Measurements from ENCODE around the gene ZNF665. TPM values are rescaled to one million over a fixed set of nuclear protein-coding genes. Genes with fewer than 3 reads are reported as not detected.
"Not testable (repeated sequence)": the region's sequence is repeated elsewhere in the genome, so short reads cannot be mapped to it uniquely, and the experiment has no call there.

Gene ZNF665
- polyA plus RNA-seq (2011; rRNA removed) (not detected in 2 replicates), polyA plus RNA-seq (2017; fragmentation: RNase III; extraction: RNeasy Plus Mini Kit Qiagen cat#74134 plus additional on column Dnase treatment) (not detected in 3 replicates), polyA minus RNA-seq (2011; rRNA and poly(A)+ RNA removed) (not detected in 2 replicates)
- polyA plus RNA-seq (2012; cell fraction: cytosol; rRNA removed): not detected in 2 replicates
- not detected in 2 replicates for polyA plus RNA-seq (2012; cell fraction: nucleus; rRNA removed)

DNA sequence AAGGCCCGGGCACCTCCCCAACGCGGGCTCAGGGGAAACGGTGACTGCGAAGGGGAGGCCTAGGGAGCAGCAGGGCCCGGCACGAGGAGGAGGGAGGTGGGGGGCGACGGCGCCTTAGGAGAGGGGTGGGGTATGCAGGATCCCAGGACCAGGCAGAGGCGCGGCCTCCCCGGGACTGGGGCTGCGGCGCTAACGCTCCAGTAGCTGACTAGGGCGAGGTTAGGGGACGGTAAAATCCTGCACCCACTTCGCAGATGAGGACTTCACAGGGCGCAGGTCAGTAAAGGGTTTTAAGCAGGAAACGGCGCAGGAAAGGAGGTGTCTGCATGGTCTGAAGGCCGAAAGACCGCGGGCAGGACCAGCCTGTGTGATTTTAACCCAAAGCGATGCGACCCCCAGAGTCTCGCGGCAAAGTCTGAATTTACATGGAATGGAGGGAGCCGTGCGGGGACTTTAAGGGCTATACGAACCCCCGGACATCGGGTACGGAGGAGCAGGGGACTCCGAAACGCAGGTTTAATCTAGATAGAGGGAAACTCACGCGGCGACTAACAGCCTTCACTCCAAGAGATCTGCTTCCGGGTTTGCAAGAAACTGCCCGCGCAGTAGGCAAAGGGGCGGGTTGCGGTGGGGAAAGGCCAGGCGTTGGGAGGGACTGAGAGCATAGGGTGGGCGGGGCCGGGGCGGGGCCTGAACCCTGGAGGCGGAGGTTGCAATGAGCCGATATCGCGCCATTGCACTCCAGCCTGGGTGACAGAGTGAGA, at the start of gene ZNF665:
Gene ZNF665, minus strand, starts transcription at position 588 of the 764 bp plus-strand sequence. CDS start 10,460 bp downstream, outside the sequence.
- H3K27ac ChIP-seq: no peak within 1 kb of the TSS
- POLR2A ChIA-PET: no interaction called here
- no peak within 1 kb of the TSS for H3K4me2 ChIP-seq
- H3K4me1 ChIP-seq: no peaks in the 10 kb centered on the region
- WGBS (ENCODE audit: missing lambda C conversion rate): 40% methylated on average over 42 of the region's 53 CpGs
- H3K4me3 ChIP-seq: no peak within 1 kb of the TSS
- CTCF ChIA-PET: no interaction called here
- H3K9me3 ChIP-seq: peaks cover 59% of the 10 kb centered on the region
- TF ChIP-seq EHF (CRISPR knock-in tag; IDR thresholded peaks at IDR 0.05): no peak
- TF ChIP-seq FOXS1 (CRISPR knock-in tag; IDR thresholded peaks at IDR 0.05): no peak
- FAIRE-seq (no peak), ATAC-seq (no peak), DNase-seq (ENCODE audit: low read depth in 1 of 2, low spot score in 1 of 2) (no peak)

GRCh38 chr19:53237114-53237777, 44.1 kb upstream of the ZNF665 start:
- Histone ChIP-seq H3K27ac (no peak overlapping the region), H3K4me3 (no peak overlapping the region), H3K9me3 (peaks cover 86% of the 10 kb centered on the region), H3K4me1 (no peaks in the 10 kb centered on the region), H3K4me2 (no peak overlapping the region)
- FAIRE-seq (peak; percentile 23), ATAC-seq (no peak), DNase-seq (ENCODE audit: low read depth in 1 of 2, low spot score in 1 of 2) (no peak)
- WGBS (ENCODE audit: missing lambda C conversion rate): 2% methylated on average over 4 of the region's 4 CpGs
- CTCF ChIA-PET: no interaction called here
- no peak for TF ChIP-seq SREBF2 (IDR thresholded peaks at IDR 0.05)
- no peak for TF ChIP-seq SMC3 (IDR thresholded peaks at IDR 0.05)
- no peak for TF ChIP-seq JUNB (IDR thresholded peaks at IDR 0.05)
- no peak for TF ChIP-seq RFX5 (IDR thresholded peaks at IDR 0.05)
- no peak for TF ChIP-seq EHMT2 (IDR thresholded peaks at IDR 0.05; ENCODE audit: low read depth)
- no peak for TF ChIP-seq CBX2 (IDR thresholded peaks at IDR 0.05; ENCODE audit: borderline replicate concordance, low read depth)
- no peak for TF ChIP-seq HES2 (IDR thresholded peaks at IDR 0.05)
- TF ChIP-seq RCOR1 (IDR thresholded peaks at IDR 0.05; ENCODE audit: low read depth, low read length): no peak
- no peak for TF ChIP-seq HOXB13 (CRISPR knock-in tag; IDR thresholded peaks at IDR 0.05; ENCODE audit: low read depth)
- POLR2A ChIA-PET: no interaction called here

- TF ChIP-seq TFCP2L1 (CRISPR knock-in tag; IDR thresholded peaks at IDR 0.05): no peak
- TF ChIP-seq TP53 (CRISPR knock-in tag; IDR thresholded peaks at IDR 0.05): no peak
- no peak for TF ChIP-seq HEYL (CRISPR knock-in tag; IDR thresholded peaks at IDR 0.05)
- no peak for TF ChIP-seq EHF (CRISPR knock-in tag; IDR thresholded peaks at IDR 0.05)
- TF ChIP-seq, protein P1, sequence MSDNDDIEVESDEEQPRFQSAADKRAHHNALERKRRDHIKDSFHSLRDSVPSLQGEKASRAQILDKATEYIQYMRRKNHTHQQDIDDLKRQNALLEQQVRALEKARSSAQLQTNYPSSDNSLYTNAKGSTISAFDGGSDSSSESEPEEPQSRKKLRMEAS (IDR thresholded peaks at IDR 0.05): no peak
- no peak for TF ChIP-seq HOXB13 (CRISPR knock-in tag; IDR thresholded peaks at IDR 0.05; ENCODE audit: low read depth)
- TF ChIP-seq ZC3H11A (IDR thresholded peaks at IDR 0.05): no peak
- TF ChIP-seq CHD2 (IDR thresholded peaks at IDR 0.05; ENCODE audit: low read length, partially characterized antibody): no peak
- FAIRE-seq (no peak), ATAC-seq (no peak), DNase-seq (ENCODE audit: low read depth in 1 of 2, low spot score in 1 of 2) (no peak)
- Histone ChIP-seq H3K4me1 (no peaks in the 10 kb centered on the region), H3K9me3 (peaks cover 62% of the 10 kb centered on the region), H3K27ac (no peak overlapping the region), H3K4me2 (no peak overlapping the region), H3K4me3 (no peak overlapping the region)
- ChIA-PET POLR2A (no interaction called here), CTCF (no interaction called here)
- 62% methylated on average over 20 of the region's 20 CpGs for WGBS (ENCODE audit: missing lambda C conversion rate)
These were observed 31.4 kb upstream of the ZNF665 start for GRCh38 chr19:53224606-53225005.

GRCh38 chr19:53222716-53223115, 29.6 kb upstream of the ZNF665 start:
- CTCF ChIA-PET; DNase-seq (ENCODE audit: low read depth in 1 of 2, low spot score in 1 of 2); POLR2A ChIA-PET; H3K4me2 ChIP-seq; ATAC-seq; H3K27ac ChIP-seq; H3K4me1 ChIP-seq; FAIRE-seq; H3K4me3 ChIP-seq: not testable (repeated sequence)
- WGBS (ENCODE audit: missing lambda C conversion rate): 67% methylated on average over 3 of the region's 28 CpGs
- H3K9me3 ChIP-seq: peaks cover 66% of the 10 kb centered on the region

Data from A549 (cell line).